SK-N-SH treated with all-trans-retinoic acid at 6 μM for 48 hours (cell line): ENCODE data around the gene CHAF1B.
A peak's percentile ranks its signal among the peaks of the same experiment; 100 is the strongest.

ENCODE experiments used
- ATAC-seq: fragments of 200-7000 bp; cut with Tn5 transposase; 3 replicates; pipeline ENCODE4 v1.9.1; 2020; ENCODE audit warnings: mild to moderate bottlenecking, moderate library complexity
- BACH2 ChIP-seq: fragments of 250-450 bp; sonication (Bioruptor Pico); IDR thresholded peaks from 2 replicates; pipeline ENCODE4 v1.9.0; 2021; ENCODE audit warnings: mild to moderate bottlenecking, borderline replicate concordance
- CREB5 ChIP-seq: fragments of 250-450 bp; sonication (Bioruptor Pico); IDR thresholded peaks from 2 replicates; pipeline ENCODE4 v1.5.1; 2020; ENCODE audit warnings: low read depth, mild to moderate bottlenecking, moderate library complexity
- CSRNP3 ChIP-seq: fragments of 250-450 bp; sonication (Bioruptor Pico); IDR thresholded peaks from 2 replicates; pipeline ENCODE4 v1.5.1; 2021; ENCODE audit warnings: mild to moderate bottlenecking, moderate library complexity
- GLIS3 ChIP-seq: fragments of 250-450 bp; sonication (Bioruptor Pico); IDR thresholded peaks from 2 replicates; pipeline ENCODE4 v1.5.0; 2020; ENCODE audit warnings: mild to moderate bottlenecking, moderate library complexity
- ISL1 ChIP-seq: fragments of 250-450 bp; sonication (Bioruptor Pico); IDR thresholded peaks from 2 replicates; pipeline ENCODE4 v2.1.2; 2022; ENCODE audit warnings: mild to moderate bottlenecking, moderate library complexity
- OSR1 ChIP-seq: fragments of 250-450 bp; sonication (Bioruptor Pico); IDR thresholded peaks from 2 replicates; pipeline ENCODE4 v1.8.0; 2022; ENCODE audit warnings: moderate library complexity, mild to moderate bottlenecking, inconsistent platforms
- PATZ1 ChIP-seq: fragments of 250-450 bp; sonication (Bioruptor Pico); IDR thresholded peaks from 2 replicates; pipeline ENCODE4 v1.8.0; 2020; ENCODE audit warnings: mild to moderate bottlenecking, moderate library complexity, borderline replicate concordance
- PPARA ChIP-seq: fragments of 250-450 bp; sonication (Bioruptor Pico); IDR thresholded peaks from 2 replicates; pipeline ENCODE4 v1.5.0; 2020; ENCODE audit warnings: mild to moderate bottlenecking, borderline replicate concordance
- RARB ChIP-seq: fragments of 250-450 bp; sonication (Bioruptor Pico); IDR thresholded peaks from 2 replicates; pipeline ENCODE4 v1.8.0; 2021; ENCODE audit warnings: mild to moderate bottlenecking, moderate library complexity
- SNAI2 ChIP-seq: fragments of 250-450 bp; sonication (Bioruptor Pico); IDR thresholded peaks from 2 replicates; pipeline ENCODE4 v1.5.0; 2020; ENCODE audit warnings: mild to moderate bottlenecking, moderate library complexity
- TCF4 ChIP-seq: fragments of 250-450 bp; sonication (Bioruptor Pico); IDR thresholded peaks from 2 replicates; pipeline ENCODE4 v1.8.0; 2021; ENCODE audit warnings: mild to moderate bottlenecking, moderate library complexity, borderline replicate concordance
- TOX ChIP-seq: fragments of 250-450 bp; sonication (Bioruptor Pico); IDR thresholded peaks from 2 replicates; pipeline ENCODE4 v1.8.0; 2021; ENCODE audit warnings: mild to moderate bottlenecking, moderate library complexity, borderline replicate concordance
- ZC3H10 ChIP-seq: fragments of 250-450 bp; sonication (Bioruptor Pico); IDR thresholded peaks from 2 replicates; pipeline ENCODE4 v1.5.1; 2021; ENCODE audit warnings: mild to moderate bottlenecking, moderate library complexity
- ZFP3 ChIP-seq: fragments of 250-450 bp; sonication (Bioruptor Pico); IDR thresholded peaks from 2 replicates; pipeline ENCODE4 v1.5.0; 2020; ENCODE audit warnings: mild to moderate bottlenecking, moderate library complexity
- ZFP30 ChIP-seq: fragments of 450-650 bp; formaldehyde crosslinking; IDR thresholded peaks from 2 replicates; pipeline ENCODE4 v1.5.0; 2022; ENCODE audit warnings: mild to moderate bottlenecking, moderate library complexity
- ZNF565 ChIP-seq: fragments of 450-650 bp; formaldehyde crosslinking; conservative IDR thresholded peaks from 2 replicates; pipeline ENCODE4 v1.5.0; 2020; ENCODE audit warnings: low read depth, mild to moderate bottlenecking, moderate library complexity
- ZNF70 ChIP-seq: fragments of 450-650 bp; formaldehyde crosslinking; IDR thresholded peaks from 2 replicates; pipeline ENCODE4 v1.5.0; 2020; ENCODE audit warnings: mild to moderate bottlenecking, moderate library complexity
- ZNF8 ChIP-seq: fragments of 450-650 bp; formaldehyde crosslinking; IDR thresholded peaks from 2 replicates; pipeline ENCODE4 v1.5.0; 2020; ENCODE audit warnings: mild to moderate bottlenecking, moderate library complexity
- TF ChIP-seq, protein P1 (sequence below): fragments of 250-450 bp; sonication (Bioruptor Pico); IDR thresholded peaks from 2 replicates; pipeline ENCODE4 v1.5.0; 2020; ENCODE audit warnings: mild to moderate bottlenecking, moderate library complexity
- TF ChIP-seq, protein P2 (sequence below): fragments of 250-450 bp; sonication (Bioruptor Pico); IDR thresholded peaks from 2 replicates; pipeline ENCODE4 v1.8.0; 2021; ENCODE audit warnings: low read depth, mild to moderate bottlenecking, moderate library complexity, borderline replicate concordance

CHAF1B gene

GRCh38 chr21:36427502-36427901, 42.3 kb downstream of the CHAF1B start:
- no peak for ATAC-seq

GRCh38 chr21:36428761-36429432, 43.7 kb downstream of the CHAF1B start:
- no peak for TF ChIP-seq PATZ1 (CRISPR knock-in tag)
- no peak for TF ChIP-seq ZFP30 (CRISPR knock-in tag)
- TF ChIP-seq CSRNP3 = no peak
- no peak for TF ChIP-seq ZNF565 (CRISPR knock-in tag)
- TF ChIP-seq OSR1 (CRISPR knock-in tag) = no peak
- TF ChIP-seq SNAI2 (CRISPR knock-in tag) = no peak
- TF ChIP-seq CREB5 (CRISPR knock-in tag) = no peak
- TF ChIP-seq ZC3H10 (CRISPR knock-in tag) = no peak
- ATAC-seq = no peak

More at GRCh38 chr21:36427502-36427901, 42.3 kb downstream of the CHAF1B start:
- TF ChIP-seq TCF4 (no peak), TOX (CRISPR knock-in tag) (no peak), ZNF70 (CRISPR knock-in tag) (no peak), CREB5 (CRISPR knock-in tag) (no peak), CSRNP3 (no peak), ZNF565 (CRISPR knock-in tag) (no peak), OSR1 (CRISPR knock-in tag) (no peak), BACH2 (CRISPR knock-in tag) (no peak)
- TF ChIP-seq, protein P1, sequence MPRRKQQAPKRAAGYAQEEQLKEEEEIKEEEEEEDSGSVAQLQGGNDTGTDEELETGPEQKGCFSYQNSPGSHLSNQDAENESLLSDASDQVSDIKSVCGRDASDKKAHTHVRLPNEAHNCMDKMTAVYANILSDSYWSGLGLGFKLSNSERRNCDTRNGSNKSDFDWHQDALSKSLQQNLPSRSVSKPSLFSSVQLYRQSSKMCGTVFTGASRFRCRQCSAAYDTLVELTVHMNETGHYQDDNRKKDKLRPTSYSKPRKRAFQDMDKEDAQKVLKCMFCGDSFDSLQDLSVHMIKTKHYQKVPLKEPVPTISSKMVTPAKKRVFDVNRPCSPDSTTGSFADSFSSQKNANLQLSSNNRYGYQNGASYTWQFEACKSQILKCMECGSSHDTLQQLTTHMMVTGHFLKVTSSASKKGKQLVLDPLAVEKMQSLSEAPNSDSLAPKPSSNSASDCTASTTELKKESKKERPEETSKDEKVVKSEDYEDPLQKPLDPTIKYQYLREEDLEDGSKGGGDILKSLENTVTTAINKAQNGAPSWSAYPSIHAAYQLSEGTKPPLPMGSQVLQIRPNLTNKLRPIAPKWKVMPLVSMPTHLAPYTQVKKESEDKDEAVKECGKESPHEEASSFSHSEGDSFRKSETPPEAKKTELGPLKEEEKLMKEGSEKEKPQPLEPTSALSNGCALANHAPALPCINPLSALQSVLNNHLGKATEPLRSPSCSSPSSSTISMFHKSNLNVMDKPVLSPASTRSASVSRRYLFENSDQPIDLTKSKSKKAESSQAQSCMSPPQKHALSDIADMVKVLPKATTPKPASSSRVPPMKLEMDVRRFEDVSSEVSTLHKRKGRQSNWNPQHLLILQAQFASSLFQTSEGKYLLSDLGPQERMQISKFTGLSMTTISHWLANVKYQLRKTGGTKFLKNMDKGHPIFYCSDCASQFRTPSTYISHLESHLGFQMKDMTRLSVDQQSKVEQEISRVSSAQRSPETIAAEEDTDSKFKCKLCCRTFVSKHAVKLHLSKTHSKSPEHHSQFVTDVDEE (CRISPR knock-in tag) = no peak

- peak; percentile 97 for ATAC-seq
- TF ChIP-seq ZFP3 (CRISPR knock-in tag) = no peak
- TF ChIP-seq PPARA = no peak
- no peak for TF ChIP-seq ZC3H10 (CRISPR knock-in tag)
- no peak for TF ChIP-seq RARB (CRISPR knock-in tag)
- TF ChIP-seq ZNF70 (CRISPR knock-in tag) = no peak
- TF ChIP-seq GLIS3 (CRISPR knock-in tag) = no peak
- TF ChIP-seq SNAI2 (CRISPR knock-in tag) = no peak
- no peak for TF ChIP-seq BACH2 (CRISPR knock-in tag)
- no peak for TF ChIP-seq CREB5 (CRISPR knock-in tag)
- TF ChIP-seq ZFP30 (CRISPR knock-in tag) = no peak
- TF ChIP-seq OSR1 (CRISPR knock-in tag) = no peak
- TF ChIP-seq ISL1 (CRISPR knock-in tag) = no peak
- TF ChIP-seq, protein P2, sequence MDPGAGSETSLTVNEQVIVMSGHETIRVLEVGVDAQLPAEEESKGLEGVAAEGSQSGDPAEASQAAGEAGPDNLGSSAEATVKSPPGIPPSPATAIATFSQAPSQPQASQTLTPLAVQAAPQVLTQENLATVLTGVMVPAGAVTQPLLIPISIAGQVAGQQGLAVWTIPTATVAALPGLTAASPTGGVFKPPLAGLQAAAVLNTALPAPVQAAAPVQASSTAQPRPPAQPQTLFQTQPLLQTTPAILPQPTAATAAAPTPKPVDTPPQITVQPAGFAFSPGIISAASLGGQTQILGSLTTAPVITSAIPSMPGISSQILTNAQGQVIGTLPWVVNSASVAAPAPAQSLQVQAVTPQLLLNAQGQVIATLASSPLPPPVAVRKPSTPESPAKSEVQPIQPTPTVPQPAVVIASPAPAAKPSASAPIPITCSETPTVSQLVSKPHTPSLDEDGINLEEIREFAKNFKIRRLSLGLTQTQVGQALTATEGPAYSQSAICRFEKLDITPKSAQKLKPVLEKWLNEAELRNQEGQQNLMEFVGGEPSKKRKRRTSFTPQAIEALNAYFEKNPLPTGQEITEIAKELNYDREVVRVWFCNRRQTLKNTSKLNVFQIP (CRISPR knock-in tag) = no peak
- no peak for TF ChIP-seq ZNF8 (CRISPR knock-in tag)
- no peak for TF ChIP-seq TOX (CRISPR knock-in tag)
- no peak for TF ChIP-seq CSRNP3
Measured at GRCh38 chr21:36429947-36430546, 44.9 kb downstream of the CHAF1B start.
